ENCODE measurements around the gene MRGPRE.

Gene MRGPRE

GRCh38 chr11:3245071-3245470 lies 12.9 kb upstream of the MRGPRE start:
- TF ChIP-seq CTCF (IDR thresholded peaks at IDR 0.05): no peak
- intact Hi-C loops (cut with DNase I; ENCODE audit: low total_unique reads): no loop called here
- H3K36me3 ChIP-seq: no peaks in the 10 kb centered on the region
- no peak overlapping the region for H3K4me3 ChIP-seq
- H3K27me3 ChIP-seq: peaks cover 0 to 2% of the 10 kb centered on the region in 2 donors
- no peaks in the 10 kb centered on the region for H3K9me3 ChIP-seq
- H3K27ac ChIP-seq: no peak overlapping the region
- no peak for DNase-seq
- no peaks in the 10 kb centered on the region for H3K4me1 ChIP-seq

GRCh38 chr11:3243880-3244279 lies 11.7 kb upstream of the MRGPRE start:
- Histone ChIP-seq H3K27me3 (peaks cover 0 to 8% of the 10 kb centered on the region in 2 donors), H3K4me3 (no peak overlapping the region), H3K9me3 (no peaks in the 10 kb centered on the region), H3K4me1 (no peaks in the 10 kb centered on the region), H3K27ac (no peak overlapping the region), H3K36me3 (no peaks in the 10 kb centered on the region)
- no peak for TF ChIP-seq CTCF (IDR thresholded peaks at IDR 0.05)
- intact Hi-C loops (cut with DNase I; ENCODE audit: low total_unique reads): no loop called here
- DNase-seq: no peak

GRCh38 chr11:3237119-3237518 lies 4.9 kb upstream of the MRGPRE start:
- no peak overlapping the region for H3K4me3 ChIP-seq
- intact Hi-C loops (cut with DNase I; ENCODE audit: low total_unique reads): no loop called here

GRCh38 chr11:3234846-3235245 lies 2.6 kb upstream of the MRGPRE start:
- no peak for DNase-seq
- Histone ChIP-seq H3K4me1 (peaks cover 0 to 12% (median 6%) of the 10 kb centered on the region in 4 donors), H3K36me3 (no peaks in the 10 kb centered on the region), H3K4me3 (no peak overlapping the region), H3K27ac (no peak overlapping the region), H3K27me3 (peaks cover 0 to 29% of the 10 kb centered on the region in 2 donors), H3K9me3 (no peaks in the 10 kb centered on the region)
- intact Hi-C loops (cut with DNase I; ENCODE audit: low total_unique reads): no loop called here
- no peak for TF ChIP-seq CTCF (IDR thresholded peaks at IDR 0.05)

More at GRCh38 chr11:3237119-3237518, 4.9 kb upstream of the MRGPRE start:
- peaks cover 0 to 10% of the 10 kb centered on the region in 2 donors for H3K27me3 ChIP-seq
- DNase-seq: no peak
- no peak for TF ChIP-seq CTCF (IDR thresholded peaks at IDR 0.05)
- H3K9me3 ChIP-seq: no peaks in the 10 kb centered on the region
- peaks cover 0 to 7% (median 3%) of the 10 kb centered on the region in 4 donors for H3K4me1 ChIP-seq
- no peak overlapping the region for H3K27ac ChIP-seq
- H3K36me3 ChIP-seq: no peaks in the 10 kb centered on the region

GRCh38 chr11:3232956-3233355 lies 739 bp upstream of the MRGPRE start:
- H3K4me1 ChIP-seq: peaks cover 0 to 12% (median 6%) of the 10 kb centered on the region in 4 donors
- intact Hi-C loops (cut with DNase I; ENCODE audit: low total_unique reads): no loop called here
- H3K36me3 ChIP-seq: no peaks in the 10 kb centered on the region
- H3K27ac ChIP-seq: no peak overlapping the region
- peaks cover 0 to 40% of the 10 kb centered on the region in 2 donors for H3K27me3 ChIP-seq
- no peak for TF ChIP-seq CTCF (IDR thresholded peaks at IDR 0.05)
- no peaks in the 10 kb centered on the region for H3K9me3 ChIP-seq
- no peak for DNase-seq
- H3K4me3 ChIP-seq: no peak overlapping the region

GRCh38 chr11:3231550-3231850 lies 717 bp downstream of the MRGPRE start:
- no peak for TF ChIP-seq CTCF (IDR thresholded peaks at IDR 0.05)
- peaks cover 0 to 12% (median 6%) of the 10 kb centered on the region in 4 donors for H3K4me1 ChIP-seq
- H3K36me3 ChIP-seq: no peaks in the 10 kb centered on the region
- no peak overlapping the region for H3K4me3 ChIP-seq
- H3K9me3 ChIP-seq: no peaks in the 10 kb centered on the region
- intact Hi-C loops (cut with DNase I; ENCODE audit: low total_unique reads): no loop called here
- no peak overlapping the region for H3K27ac ChIP-seq
- DNase-seq: no peak
- peaks cover 0 to 52% of the 10 kb centered on the region in 2 donors for H3K27me3 ChIP-seq
